Stimulated activated CD8-positive, alpha-beta memory T cell treated with anti-CD3 and anti-CD28 coated beads, Interleukin-15, amount 100 ng/mL, for 48 hours (primary cell): ENCODE results near the gene THSD4.
"Not testable (repeated sequence)": the region's sequence is repeated elsewhere in the genome, so short reads cannot be mapped to it uniquely, and the experiment has no call there.

Experiments
- DNase-seq, 2 donors: peaks; one replicate each; pipeline ENCODE4 v3.0.0-alpha.2; 2020; ENCODE audit warnings: low read depth in 2 of 2

The THSD4 gene

DNA sequence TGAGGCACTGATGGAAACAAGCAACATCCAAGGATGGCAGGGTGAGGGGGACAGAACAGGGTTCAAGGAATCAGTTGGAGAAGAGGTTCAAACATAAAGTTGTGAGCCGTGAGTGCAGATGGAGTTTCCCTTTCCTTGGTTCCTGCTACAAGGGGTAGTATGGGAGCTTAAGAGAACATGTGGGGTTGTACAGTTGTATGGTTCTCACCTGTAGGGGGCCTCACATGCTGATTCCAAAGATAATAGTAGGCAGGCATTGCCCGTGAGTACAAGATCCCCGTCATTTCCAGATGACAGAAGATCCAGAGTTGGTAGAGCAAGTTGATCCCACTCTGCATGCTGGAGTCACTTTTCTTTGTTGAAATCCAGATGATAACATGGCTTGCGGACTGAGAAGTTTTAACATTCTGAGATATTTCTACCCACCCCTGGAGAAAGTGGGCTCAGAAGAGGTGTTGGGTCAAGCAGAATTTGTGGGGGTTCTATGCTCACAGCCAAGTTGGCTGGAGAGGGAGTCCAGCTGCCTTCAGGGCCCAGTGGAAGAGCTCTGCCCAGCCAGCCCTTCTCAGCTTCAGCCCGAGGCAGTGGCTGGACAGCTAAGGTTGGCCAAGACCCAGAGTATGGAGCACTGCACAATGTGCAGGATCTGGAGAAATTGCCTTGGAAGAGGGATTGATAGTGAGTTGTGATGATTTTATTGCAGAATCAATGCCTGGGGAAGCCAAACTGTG is 141.8 kb downstream of the THSD4 start:
- no peak for DNase-seq

DNA sequence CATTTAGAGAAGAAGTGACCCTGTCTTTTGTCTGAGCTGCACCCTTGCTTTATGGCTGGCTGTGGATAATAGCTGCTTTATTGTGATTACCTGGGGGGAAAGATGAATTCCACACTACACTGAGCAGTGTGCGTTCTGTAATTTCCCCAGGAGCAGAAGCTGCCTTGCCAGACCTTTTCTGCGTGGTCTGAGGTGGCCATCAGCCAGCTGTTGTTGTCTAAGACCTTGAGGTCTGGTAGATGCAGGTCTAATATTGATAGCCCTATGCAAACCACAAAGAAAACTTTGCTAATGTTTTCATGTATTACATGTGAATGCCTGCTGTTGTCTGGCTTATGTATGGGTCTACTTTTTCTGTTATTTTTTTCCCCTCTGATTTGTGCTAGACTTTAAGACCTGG is 144.6 kb downstream of the THSD4 start:
- no peak for DNase-seq

DNA sequence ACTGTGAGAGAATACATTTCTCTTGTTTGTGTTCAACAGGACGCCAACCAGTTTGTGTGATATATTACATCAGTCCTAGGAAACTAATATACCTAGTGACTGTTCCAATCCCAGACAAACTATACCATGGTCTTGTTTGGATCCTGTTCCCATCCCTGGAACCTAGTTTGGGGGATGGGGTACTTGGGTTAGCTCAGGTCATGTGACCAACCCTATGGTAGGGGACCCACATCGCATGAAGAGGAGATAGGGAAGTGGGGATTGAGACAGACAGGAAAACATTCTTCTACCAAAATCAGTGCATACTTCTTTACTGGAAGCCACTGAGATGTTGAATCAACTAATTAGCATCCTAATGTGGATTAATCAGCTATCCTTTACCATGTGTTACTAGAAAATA is 146.1 kb downstream of the THSD4 start:
- DNase-seq, result no peak

DNA sequence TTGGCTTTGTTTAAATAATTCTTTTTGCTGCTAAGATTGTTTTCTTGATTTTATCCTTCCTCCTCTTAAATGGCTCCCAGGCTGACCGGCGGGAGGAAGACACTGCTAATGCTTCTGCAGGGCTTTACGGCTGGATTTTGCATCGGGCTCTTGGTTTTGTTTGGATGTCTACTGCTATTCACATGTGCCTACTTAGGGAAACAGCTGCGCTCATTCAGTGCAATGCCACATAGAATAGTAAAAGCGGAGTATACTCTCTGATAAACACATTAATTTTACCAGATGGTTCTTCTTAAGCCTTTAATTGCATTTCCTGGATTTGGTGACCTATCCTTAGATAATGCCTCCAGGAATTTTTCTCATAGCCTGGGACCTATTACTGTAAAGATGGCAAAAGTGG is 146.6 kb downstream of the THSD4 start:
- no peak for DNase-seq

DNA sequence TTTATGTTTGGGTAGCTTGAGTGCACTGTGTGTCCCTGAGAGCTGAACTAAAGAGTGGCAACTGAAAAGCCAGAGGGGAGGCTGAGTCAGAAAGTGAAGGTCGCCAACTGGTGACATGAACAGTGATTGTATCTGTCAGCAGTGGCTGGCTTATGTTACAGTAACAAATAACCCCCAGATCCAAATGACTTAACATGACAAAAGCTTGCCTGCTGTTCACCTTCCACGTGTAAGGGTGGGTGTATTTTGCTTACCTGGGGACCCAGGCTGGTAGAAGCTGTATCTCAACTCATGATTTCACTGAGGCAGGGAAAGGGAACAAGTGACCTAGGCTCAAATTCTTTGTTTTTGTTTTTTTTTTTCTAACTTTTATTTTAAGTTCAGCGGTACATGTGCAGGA is 147.3 kb downstream of the THSD4 start:
- DNase-seq, result no peak

DNA sequence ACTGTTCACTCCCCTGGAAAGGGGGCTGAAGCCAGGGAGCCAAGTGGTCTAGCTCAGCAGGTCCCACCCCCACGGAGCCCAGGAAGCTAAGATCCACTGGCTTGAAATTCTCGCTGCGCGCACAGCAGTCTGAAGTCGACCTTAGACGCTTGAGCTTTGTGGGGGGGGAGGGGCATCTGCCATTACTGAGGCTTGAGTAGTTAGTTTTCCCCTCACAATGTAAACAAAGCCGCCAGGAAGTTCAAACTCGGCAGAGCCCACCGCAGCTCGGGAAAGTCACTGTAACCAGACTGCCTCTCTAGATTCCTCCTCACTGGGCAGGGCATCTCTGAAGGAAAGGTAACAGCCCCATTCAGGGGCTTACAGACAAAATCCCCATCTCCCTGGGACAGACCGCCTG is 150.3 kb downstream of the THSD4 start:
- not testable (repeated sequence) for DNase-seq

DNA sequence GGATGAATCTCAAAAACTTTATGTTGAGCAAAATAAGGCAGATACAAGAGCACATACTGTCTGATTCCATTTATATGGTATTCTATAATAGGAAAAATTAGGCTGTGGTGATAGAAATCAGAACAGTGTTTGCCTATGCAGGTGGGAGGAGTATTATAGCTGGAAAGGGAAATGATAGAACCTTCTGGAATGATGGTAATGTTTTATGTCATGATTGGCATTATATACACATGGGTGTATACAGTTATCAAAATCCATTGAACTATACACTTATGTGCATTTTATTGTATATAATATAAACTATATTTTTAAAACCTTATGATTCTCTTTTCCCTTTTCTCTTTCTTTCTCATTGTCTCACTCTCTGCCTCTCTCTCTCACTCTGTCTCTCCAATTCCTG is 156.1 kb downstream of the THSD4 start:
- DNase-seq, result no peak

DNA sequence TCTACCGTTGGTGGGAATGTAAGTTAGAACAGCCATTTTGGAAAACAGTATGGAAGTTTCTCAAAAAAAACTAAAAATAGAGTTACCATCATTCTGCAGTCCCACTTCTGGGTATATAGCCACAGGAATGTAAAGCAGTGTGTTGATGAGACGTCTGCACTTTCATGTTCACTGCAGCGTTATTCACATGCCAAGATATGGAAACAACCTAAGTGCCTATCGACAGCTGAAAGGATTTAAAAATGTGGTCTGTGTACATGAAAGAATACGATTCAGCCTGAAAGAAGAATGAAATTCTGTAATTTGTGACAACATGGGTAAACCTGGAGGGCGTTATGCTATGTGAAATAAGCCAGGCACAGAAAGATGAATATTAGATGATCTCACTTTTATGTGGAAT is 157.7 kb downstream of the THSD4 start:
- DNase-seq, result no peak

DNA sequence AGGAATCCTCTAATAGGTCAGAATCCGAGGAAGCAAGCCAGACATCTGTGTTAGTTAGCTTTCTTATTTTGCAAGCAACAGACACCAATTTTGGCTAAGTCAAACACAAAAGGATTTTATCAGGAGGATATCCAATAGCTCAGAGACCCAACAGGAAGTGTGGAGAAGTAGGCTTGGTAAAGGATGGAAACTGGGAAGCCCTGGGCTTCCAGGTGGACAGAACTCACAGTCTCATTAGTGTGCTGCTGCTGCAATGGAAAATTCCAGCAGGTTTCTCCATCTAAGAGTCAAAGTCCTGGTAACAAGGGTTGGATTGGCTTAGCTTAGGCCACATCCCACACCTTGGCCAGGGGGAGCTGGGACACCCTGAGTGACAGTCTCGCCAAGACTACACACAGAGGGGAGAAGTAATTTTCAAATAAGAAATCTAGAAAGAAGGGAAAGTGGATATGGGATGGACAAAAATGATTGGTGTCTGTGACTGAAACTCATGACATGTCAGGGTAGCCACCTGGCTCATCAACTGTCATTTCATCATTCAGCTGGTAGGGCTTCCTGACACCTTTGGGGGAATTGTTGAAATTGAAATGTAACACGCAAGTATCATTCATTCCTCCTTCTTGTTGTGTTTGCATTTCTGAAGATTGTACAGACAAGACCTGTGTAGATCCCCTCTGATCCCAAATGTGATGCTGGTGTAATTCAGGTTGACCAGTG is 158.6 kb downstream of the THSD4 start:
- DNase-seq, result no peak

DNA sequence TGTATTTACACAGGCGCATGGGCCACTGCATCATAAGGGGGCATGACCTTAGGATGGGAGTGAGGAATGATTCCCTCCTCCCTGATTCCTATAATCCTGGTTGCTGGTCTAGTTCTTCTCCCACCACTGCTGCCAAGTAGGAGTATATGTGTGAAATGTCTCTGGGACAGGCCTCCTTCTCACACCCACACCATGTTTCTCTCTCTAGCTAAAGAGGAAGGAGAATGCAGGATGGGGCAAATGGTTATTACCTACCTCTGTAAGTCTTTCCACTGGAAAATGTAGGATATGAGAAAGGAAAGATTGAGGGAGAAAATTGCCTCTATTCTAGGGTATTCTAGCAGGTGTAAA is 159.2 kb downstream of the THSD4 start:
- no peak for DNase-seq

DNA sequence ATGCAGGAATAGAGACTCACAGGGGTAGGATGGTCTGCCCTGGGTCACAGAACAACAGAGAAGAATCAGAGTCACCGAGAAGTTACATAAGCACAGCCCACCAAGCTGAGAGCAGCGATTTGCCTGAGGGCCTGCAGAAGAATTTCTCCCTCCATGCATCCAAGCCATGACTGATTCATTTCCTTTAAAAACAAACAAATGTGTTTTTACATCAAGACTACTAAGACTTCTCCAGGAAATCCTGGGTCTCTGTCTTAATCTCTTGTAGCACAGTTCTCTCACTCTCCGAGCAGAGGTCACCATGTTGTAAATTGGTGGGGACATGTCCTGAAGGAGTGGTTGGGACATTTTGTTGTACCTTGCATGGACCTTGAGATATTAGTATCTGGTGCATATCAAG is 159.8 kb downstream of the THSD4 start:
- no peak for DNase-seq

DNA sequence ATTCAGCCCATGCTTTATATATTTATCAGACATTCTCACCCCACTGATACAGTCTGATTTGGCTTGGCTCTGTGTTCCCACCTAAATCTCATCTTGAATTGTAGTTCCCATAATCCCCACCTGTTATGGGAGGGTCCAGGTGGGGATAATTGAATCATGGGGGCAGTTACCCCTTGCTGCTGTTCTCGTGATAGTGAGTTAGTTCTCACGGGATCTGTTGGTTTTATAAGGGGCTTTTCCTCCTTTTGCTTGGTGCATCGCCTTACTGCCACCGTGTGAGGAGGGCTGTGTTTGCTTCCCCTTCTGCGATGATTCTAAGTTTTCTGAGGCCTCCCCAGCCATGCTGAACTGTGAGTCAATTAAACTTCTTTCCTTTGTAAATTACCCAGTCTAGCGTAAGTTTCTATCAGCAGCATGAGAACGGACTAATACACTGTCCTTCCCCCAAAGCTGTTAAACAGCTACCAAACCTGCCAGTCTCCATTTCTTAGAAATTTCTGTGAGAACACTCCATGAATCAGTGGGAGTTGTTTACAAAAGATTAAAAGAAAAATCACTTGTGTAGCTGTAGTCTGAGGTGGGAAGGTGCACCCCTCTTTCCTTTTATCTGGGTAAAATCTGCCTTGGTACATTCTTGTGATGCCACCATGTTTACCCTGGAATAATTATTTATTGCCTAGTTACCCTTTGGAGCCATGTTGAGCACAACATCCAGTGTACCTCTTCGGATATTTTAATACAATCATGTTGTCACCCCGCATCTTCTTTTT is 160.5 kb downstream of the THSD4 start:
- DNase-seq, result no peak

DNA sequence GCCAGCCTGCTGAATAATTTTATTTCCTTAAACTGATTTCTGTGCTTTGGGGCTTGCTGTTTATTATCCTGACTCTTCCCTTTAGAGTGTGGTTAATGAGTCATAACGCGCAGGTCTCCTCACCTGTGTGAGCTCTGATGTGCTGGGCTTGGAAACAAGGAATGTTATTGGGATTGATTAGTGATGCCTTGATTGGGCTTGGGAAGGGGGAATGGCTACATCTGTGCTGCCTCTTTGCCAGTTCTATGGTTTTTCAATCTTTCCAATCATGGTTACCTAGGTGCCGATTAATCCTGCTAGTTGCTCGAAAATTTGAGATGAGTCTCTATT is 161.0 kb downstream of the THSD4 start:
- no peak for DNase-seq

DNA sequence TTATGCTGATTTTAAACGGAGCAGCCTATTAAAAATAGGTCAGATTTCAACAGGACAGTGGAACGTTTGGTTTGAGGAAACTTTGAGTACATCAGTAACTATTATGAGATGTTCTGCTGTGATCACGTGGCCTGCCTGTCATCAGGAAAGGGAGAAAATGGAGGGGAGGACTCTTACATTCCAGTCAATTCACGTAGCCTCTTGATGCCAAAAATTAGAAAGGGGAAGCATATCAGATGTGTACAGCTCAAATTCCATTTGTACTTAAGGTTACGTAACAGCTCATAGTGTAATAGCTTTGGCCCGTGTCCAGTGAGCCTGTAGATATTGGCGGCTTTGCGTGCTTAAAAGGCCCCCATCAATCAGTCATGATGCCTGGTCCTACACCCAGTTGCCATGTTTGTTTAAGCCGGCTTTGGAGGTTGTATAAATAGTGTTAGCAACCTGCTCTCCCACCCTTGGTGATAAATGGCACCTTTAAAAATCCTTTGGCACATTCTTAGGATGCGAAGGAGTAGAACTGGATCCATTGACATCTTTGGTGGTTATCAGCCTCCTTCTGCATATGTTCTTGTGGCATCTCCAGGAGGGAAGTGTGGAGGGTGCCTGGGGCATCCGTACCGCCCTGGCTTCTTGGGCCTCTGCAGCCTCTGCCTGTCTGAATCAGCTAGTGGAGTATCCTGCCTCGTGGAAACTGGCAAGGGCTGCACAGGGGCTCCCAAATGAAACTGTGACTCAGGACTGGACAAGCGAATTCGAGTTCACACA is 163.9 kb downstream of the THSD4 start:
- no peak for DNase-seq

DNA sequence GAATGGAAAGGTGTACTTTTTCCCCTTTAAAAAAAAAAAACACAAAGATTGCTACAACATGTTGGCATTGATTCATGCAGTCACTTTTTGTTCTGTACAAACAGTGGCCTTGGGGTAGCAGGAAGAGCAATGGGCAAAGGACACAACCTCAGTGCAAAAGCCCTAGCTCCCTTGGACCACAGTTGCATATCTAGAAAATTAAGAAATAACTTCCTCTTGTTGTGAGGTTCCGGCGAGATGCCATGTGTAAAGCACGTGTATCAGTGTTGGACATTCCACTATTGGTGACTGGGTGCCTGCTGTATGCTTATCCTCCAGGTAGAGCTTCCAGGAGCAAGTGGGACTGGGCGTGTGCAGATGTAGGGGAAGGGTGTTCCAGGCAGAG is 164.5 kb downstream of the THSD4 start:
- no peak for DNase-seq

DNA sequence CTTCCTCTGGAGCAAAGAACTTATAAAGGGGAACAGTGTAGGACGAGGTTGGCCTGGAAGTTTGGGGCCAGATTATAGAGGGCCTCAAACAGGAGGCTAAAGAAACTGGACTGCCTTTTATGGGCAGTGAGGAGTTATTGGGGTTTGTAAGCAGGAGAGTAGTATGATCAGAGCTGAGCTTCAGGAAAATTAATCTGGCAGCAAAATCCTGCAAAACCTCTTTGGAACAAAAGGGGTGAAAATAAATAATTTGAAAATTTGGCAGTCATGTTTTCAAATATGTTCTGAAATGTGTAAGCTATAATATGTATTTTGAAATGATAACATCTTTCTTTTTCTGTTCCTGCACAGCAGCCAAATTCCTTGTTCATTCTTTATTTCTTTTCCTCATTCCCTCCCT is 164.9 kb downstream of the THSD4 start:
- no peak for DNase-seq

DNA sequence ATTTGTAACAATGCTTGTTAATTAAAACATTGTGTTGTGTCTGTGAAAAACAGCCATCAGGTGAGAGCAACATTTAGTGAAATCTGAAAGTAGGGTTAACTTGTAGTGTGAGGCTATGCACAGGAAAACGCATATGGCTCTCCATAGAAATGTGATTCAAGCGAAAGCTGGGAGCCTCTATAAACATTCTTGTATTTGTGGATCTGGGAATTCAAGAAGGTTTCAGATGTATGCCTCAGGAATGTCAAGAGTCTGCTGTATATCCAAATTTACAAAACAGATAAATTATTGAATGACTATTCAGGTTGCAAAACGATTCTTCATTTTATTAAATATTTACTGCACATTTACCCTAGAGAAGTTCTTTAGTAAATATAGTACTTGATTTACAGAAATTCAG is 166.0 kb downstream of the THSD4 start:
- DNase-seq, result no peak

DNA sequence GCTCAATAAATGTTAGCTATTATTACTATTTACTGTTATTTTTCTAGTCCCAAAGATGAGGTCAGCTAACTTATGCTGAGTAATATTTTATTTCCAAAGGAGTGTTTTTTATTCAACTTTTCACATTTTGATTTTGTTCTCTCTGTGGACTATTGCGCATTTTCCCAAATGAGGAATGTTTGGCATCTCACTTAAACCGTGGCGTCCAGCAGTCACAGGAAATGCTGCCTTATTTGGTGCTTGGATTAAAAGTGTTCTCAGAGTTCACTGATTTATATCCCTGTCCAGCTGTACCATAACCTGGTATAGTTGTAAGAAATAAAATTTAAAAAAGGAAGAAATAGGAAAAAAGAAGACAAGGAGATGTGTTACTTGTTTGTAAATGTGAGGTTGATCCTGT is 166.8 kb downstream of the THSD4 start:
- no peak for DNase-seq

DNA sequence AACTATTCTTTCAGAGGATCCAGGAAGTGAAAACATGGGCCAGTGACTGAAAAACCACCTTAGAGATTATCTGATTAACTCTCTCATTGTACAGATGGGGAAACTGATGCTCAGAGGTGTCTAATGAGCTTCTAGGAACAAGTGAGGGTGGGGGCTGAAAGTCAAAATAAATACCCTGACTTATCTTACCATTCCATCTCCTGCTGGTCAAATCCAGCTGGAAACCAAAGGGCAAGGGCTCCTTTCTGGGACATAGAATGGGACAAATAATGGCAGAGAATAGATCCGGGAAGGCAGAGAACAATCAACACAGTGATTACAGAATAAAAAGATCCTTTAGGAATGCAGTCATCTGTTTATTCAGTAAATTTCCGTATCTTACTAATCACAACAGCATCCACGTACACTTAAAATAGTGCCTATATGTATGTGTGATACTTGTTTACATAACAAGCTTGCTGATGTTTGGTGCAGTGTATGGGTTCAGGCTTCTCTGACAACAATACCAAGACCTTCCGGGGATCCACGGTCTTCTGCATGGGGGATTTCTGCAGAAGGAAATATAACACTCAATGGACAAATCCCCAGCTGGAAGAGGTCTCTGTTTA is 173.2 kb downstream of the THSD4 start:
- DNase-seq, result no peak

DNA sequence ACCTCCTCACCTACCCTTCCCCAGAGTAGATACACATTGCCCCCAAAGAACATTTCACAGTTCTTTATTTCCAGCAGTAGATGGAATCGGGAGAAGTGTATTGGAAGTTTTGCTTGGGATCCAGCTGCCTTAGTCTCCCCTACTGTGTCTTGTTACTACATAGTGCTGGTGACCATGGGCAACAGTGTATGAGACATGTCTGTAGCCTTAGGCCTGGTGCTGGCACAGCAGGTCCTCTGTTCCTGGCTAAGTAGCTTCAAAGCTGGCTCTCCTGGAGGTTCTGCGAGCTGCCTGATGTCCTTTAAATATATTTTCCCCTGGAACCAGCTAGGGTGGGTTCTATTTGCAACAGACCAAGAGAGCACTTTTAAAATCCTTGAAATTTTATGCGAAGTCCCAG is 174.7 kb downstream of the THSD4 start:
- no peak for DNase-seq

DNA sequence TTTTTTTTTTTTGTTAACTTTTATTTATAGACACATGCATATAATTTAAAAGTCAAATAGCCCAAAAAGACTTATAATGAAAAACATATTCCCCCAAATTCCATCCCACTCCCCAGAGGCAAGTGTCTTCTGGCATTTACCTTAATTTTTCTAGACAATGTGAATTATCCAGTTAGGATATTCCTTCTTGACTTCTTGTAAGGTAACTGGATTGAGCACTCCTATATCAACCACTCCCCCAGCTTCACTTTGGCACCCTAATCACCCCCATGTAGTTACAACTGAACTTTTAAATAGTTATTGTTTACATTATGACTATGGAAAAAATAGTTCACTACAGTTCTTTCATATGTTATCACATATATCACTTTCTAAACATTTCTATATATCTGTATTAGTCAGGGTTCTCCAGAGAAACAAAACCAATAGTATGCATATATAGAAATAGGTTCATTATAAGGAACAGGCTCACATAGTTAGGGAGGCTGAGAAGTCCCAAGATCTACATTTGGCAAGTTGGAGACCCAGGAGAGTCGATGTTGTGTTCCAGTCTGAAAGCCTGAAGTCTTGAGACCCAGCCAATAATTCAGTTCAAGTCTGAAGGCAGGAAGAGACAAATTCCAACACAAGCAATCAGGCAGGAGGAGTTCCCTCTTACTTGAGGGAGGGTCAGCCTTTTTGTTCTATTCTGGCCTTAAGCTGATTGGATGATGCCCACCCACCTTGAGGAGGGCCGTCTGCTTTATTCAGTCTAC is 175.8 kb downstream of the THSD4 start:
- no peak for DNase-seq
